Measurements from ENCODE around the gene TBC1D9B. TPM values are rescaled to one million over a fixed set of nuclear protein-coding genes. Genes with fewer than 3 reads are reported as not detected.

TBC1D9B gene
- total and polyA plus RNA-seq, 11 donors = 29.3 to 68.9 (median 43.1) TPM

- WGBS, 4 donors = 93 to 97% (median 94%) methylated on average over 6 of the region's 6 CpGs
Measured at GRCh38 chr5:179901462-179901861, 6.2 kb downstream of the TBC1D9B start.

GRCh38 chr5:179900711-179901110 is 7.0 kb downstream of the TBC1D9B start:
- no peaks in the 10 kb centered on the region for H3K27me3 ChIP-seq
- peaks cover 0 to 90% (median 56%) of the 10 kb centered on the region in 9 donors for H3K36me3 ChIP-seq
- intact Hi-C loops (cut with DNase I) = loop anchor here in 6 of 10 donors (10.0 kb wide), 4 partner anchors 96 to 184 kb away; partner anchors contain the start of genes MGAT4B (in 3 of the 6) and RNF130 (in 1 of the 6)
- no peaks in the 10 kb centered on the region for H3K9me3 ChIP-seq
- ATAC-seq (no peak), DNase-seq (no peak)
- no peak overlapping the region for H3K4me3 ChIP-seq
- TF ChIP-seq POLR2A (IDR thresholded peaks at IDR 0.05) = no peak
- no peak for TF ChIP-seq CTCF (IDR thresholded peaks at IDR 0.05)
- peaks cover 0 to 10% (median 0%) of the 10 kb centered on the region in 12 donors for H3K4me1 ChIP-seq
- H3K27ac ChIP-seq = no peak overlapping the region
- WGBS, 4 donors = 80 to 89% (median 85%) methylated on average over 13 of the region's 13 CpGs

More at GRCh38 chr5:179901462-179901861, 6.2 kb downstream of the TBC1D9B start:
- TF ChIP-seq POLR2A (IDR thresholded peaks at IDR 0.05) = no peak
- H3K27ac ChIP-seq = no peak overlapping the region
- no peak for ATAC-seq
- no peaks in the 10 kb centered on the region for H3K27me3 ChIP-seq
- no peak for DNase-seq
- H3K4me1 ChIP-seq = peaks cover 0 to 16% (median 2%) of the 10 kb centered on the region in 12 donors
- intact Hi-C loops (cut with DNase I) = loop anchor here in 6 of 10 donors (10.0 kb wide), 4 partner anchors 97 to 183 kb away; partner anchors contain the start of genes MGAT4B (in 3 of the 6) and RNF130 (in 1 of the 6)
- H3K9me3 ChIP-seq = no peaks in the 10 kb centered on the region
- peaks cover 0 to 83% (median 50%) of the 10 kb centered on the region in 9 donors for H3K36me3 ChIP-seq
- H3K4me3 ChIP-seq = no peak overlapping the region

- Histone ChIP-seq H3K27ac (no peak overlapping the region), H3K4me1 (peaks cover 0 to 5% (median 0%) of the 10 kb centered on the region in 12 donors), H3K27me3 (no peaks in the 10 kb centered on the region), H3K9me3 (no peaks in the 10 kb centered on the region), H3K36me3 (peaks cover 0 to 95% (median 61%) of the 10 kb centered on the region in 9 donors), H3K4me3 (no peak overlapping the region)
- WGBS, 4 donors = 83 to 91% (median 85%) methylated on average over 9 of the region's 9 CpGs
- intact Hi-C loops (cut with DNase I) = loop anchor here in 6 of 10 donors (10.0 kb wide), 4 partner anchors 95 to 185 kb away; partner anchors contain the start of genes MGAT4B (in 3 of the 6) and RNF130 (in 1 of the 6)
- no peak for DNase-seq
- TF ChIP-seq POLR2A (IDR thresholded peaks at IDR 0.05) (no peak), CTCF (IDR thresholded peaks at IDR 0.05) (no peak)
- ATAC-seq = no peak
Measured at GRCh38 chr5:179900206-179900605, 7.5 kb downstream of the TBC1D9B start.

- no peak for DNase-seq
- intact Hi-C loops (cut with DNase I) = no loop called here
Measured at GRCh38 chr5:179895861-179896260, 11.8 kb downstream of the TBC1D9B start.

More at GRCh38 chr5:179895861-179896260, 11.8 kb downstream of the TBC1D9B start:
- TF ChIP-seq CTCF (IDR thresholded peaks at IDR 0.05) = no peak
- TF ChIP-seq POLR2A (IDR thresholded peaks at IDR 0.05) = no peak
- Histone ChIP-seq H3K4me1 (no peaks in the 10 kb centered on the region), H3K27me3 (no peaks in the 10 kb centered on the region), H3K27ac (no peak overlapping the region), H3K36me3 (peaks cover 3 to 98% (median 84%) of the 10 kb centered on the region in 9 donors), H3K9me3 (no peaks in the 10 kb centered on the region), H3K4me3 (no peak overlapping the region)
- WGBS, 4 donors = 61 to 70% (median 67%) methylated on average over 6 of the region's 6 CpGs
- no peak for ATAC-seq

Measured in heart left ventricle (tissue), 16 donors.